Astrocyte (in vitro differentiated cells and primary cell): ENCODE results near the gene TOM1L2. TPM values are rescaled to one million over a fixed set of nuclear protein-coding genes. Genes with fewer than 3 reads are reported as not detected.

Experiments
- DNase-seq: peaks from one replicate; pipeline ENCODE4 v3.0.0-alpha.2; 2010; ENCODE audit warnings: low read depth
- FAIRE-seq: peaks from 2 replicates; lab custom pipeline; 2011; peaks lifted over from hg19 to GRCh38; lab: Jason Lieb, UNC
- H2AFZ ChIP-seq: 2 replicates; pipeline ENCODE4 v1.6.0; 2012; ENCODE audit warnings: low read depth, low read length, inconsistent platforms
- H3K27ac ChIP-seq: 2 replicates; pipeline ENCODE4 v1.5.1; 2011; ENCODE audit warnings: low read depth, low read length, inconsistent platforms
- H3K27me3 ChIP-seq: 2 replicates; pipeline ENCODE4 v1.6.0; 2011; ENCODE audit warnings: low read length, inconsistent platforms; ENCODE audit not compliant: insufficient read depth
- H3K36me3 ChIP-seq: 2 replicates; pipeline ENCODE4 v1.5.1; 2011; ENCODE audit warnings: low read length, inconsistent platforms; ENCODE audit not compliant: insufficient read depth
- H3K4me1 ChIP-seq: 2 replicates; pipeline ENCODE4 v1.5.1; 2011; ENCODE audit warnings: low read length, inconsistent platforms; ENCODE audit not compliant: insufficient read depth
- H3K4me2 ChIP-seq: 2 replicates; pipeline ENCODE4 v1.6.0; 2012; ENCODE audit warnings: low read length, inconsistent platforms
- H3K4me3 ChIP-seq: 2 replicates; pipeline ENCODE4 v1.5.1; 2011; ENCODE audit warnings: low read depth, mild to moderate bottlenecking, low read length, inconsistent platforms; ENCODE audit not compliant: insufficient read depth
- H3K79me2 ChIP-seq: 2 replicates; pipeline ENCODE4 v1.6.0; 2012; ENCODE audit warnings: mild to moderate bottlenecking, low read length, inconsistent platforms; ENCODE audit not compliant: insufficient read depth
- H3K9ac ChIP-seq: 2 replicates; pipeline ENCODE4 v1.6.0; 2012; ENCODE audit warnings: mild to moderate bottlenecking, low read length, inconsistent platforms
- H3K9me3 ChIP-seq: 2 replicates; pipeline ENCODE4 v1.5.1; 2012; ENCODE audit warnings: low read depth, mild to moderate bottlenecking, low read length, inconsistent platforms; ENCODE audit not compliant: insufficient read depth
- H4K20me1 ChIP-seq: 2 replicates; pipeline ENCODE4 v1.6.0; 2012; ENCODE audit warnings: low read length, inconsistent platforms; ENCODE audit not compliant: insufficient read depth
- H3K27ac Mint-ChIP-seq: one replicate; pipeline ENCODE4 v1.8.0; 2021; ENCODE audit warnings: mild to moderate bottlenecking, mixed read lengths; ENCODE audit not compliant: unreplicated experiment
- H3K27me3 Mint-ChIP-seq: one replicate; pipeline ENCODE4 v1.8.0; 2021; ENCODE audit warnings: low read depth, mixed read lengths; ENCODE audit not compliant: unreplicated experiment
- H3K36me3 Mint-ChIP-seq: one replicate; pipeline ENCODE4 v1.8.0; 2021; ENCODE audit warnings: low read depth, mixed read lengths; ENCODE audit not compliant: unreplicated experiment
- H3K4me1 Mint-ChIP-seq: one replicate; pipeline ENCODE4 v1.8.0; 2021; ENCODE audit warnings: low read depth, mixed read lengths; ENCODE audit not compliant: unreplicated experiment
- H3K4me3 Mint-ChIP-seq: one replicate; pipeline ENCODE4 v1.8.0; 2021; ENCODE audit warnings: mild to moderate bottlenecking, moderate library complexity, mixed read lengths; ENCODE audit not compliant: unreplicated experiment
- H3K9me3 Mint-ChIP-seq: one replicate; pipeline ENCODE4 v1.8.0; 2021; ENCODE audit warnings: mild to moderate bottlenecking, mixed read lengths; ENCODE audit not compliant: unreplicated experiment
- EZH2 ChIP-seq: IDR thresholded peaks from 2 replicates; pipeline ENCODE4 v1.6.1; 2012; ENCODE audit warnings: mild to moderate bottlenecking, low read length, inconsistent platforms; ENCODE audit not compliant: insufficient read depth
- total RNA-seq: library from RNA; stranded (reverse); gene quantifications from 2 replicates; pipeline ENCODE4 v1.2.1, GENCODE V29; 2021
- TF ChIP-seq, protein P1 (sequence below): IDR thresholded peaks from 2 replicates; pipeline ENCODE4 v1.5.1; 2011; ENCODE audit warnings: low read depth, mild to moderate bottlenecking, inconsistent platforms, low read length, moderate library complexity; ENCODE audit not compliant: insufficient read depth

TOM1L2 gene
- total RNA-seq, 1 donor from 2014 or later = 54.4 TPM

DNA sequence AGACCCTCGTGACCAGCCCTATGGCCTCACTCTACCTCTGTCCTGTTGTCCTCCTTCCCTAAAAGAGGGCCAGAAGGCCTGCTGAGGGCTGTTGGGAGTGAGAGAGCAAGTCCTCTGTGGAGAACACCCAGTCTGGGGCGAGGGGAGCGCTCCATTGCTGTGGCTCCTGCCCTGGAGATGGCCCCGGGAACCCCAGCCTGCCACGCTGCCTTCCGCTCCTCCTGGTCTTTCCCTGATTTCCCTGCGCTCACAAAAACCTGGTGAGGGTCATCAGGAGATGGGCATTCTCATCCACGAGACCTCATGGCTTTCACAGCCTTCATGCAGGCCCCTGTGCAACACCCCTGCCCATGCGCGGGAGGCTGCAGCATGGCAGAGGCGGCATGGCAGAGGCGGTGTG is 21.7 kb upstream of the TOM1L2 start:
- DNase-seq (no peak), FAIRE-seq (no peak)
- Histone ChIP-seq H3K9ac (no peak overlapping the region), H3K27ac (no peak overlapping the region), H3K36me3 (no peaks in the 10 kb centered on the region), H2AFZ (no peak overlapping the region), H3K4me1 (peaks cover 18% of the 10 kb centered on the region), H3K27me3 (no peaks in the 10 kb centered on the region), H3K4me2 (no peak overlapping the region), H3K79me2 (no peaks in the 10 kb centered on the region), H4K20me1 (no peaks in the 10 kb centered on the region), H3K9me3 (no peaks in the 10 kb centered on the region), H3K4me3 (no peak overlapping the region)
- peak overlapping the region; percentile 34 for H3K27ac Mint-ChIP-seq
- H3K4me3 Mint-ChIP-seq = no peak overlapping the region
- peaks cover 3% of the 10 kb centered on the region for H3K36me3 Mint-ChIP-seq
- TF ChIP-seq, protein P1, sequence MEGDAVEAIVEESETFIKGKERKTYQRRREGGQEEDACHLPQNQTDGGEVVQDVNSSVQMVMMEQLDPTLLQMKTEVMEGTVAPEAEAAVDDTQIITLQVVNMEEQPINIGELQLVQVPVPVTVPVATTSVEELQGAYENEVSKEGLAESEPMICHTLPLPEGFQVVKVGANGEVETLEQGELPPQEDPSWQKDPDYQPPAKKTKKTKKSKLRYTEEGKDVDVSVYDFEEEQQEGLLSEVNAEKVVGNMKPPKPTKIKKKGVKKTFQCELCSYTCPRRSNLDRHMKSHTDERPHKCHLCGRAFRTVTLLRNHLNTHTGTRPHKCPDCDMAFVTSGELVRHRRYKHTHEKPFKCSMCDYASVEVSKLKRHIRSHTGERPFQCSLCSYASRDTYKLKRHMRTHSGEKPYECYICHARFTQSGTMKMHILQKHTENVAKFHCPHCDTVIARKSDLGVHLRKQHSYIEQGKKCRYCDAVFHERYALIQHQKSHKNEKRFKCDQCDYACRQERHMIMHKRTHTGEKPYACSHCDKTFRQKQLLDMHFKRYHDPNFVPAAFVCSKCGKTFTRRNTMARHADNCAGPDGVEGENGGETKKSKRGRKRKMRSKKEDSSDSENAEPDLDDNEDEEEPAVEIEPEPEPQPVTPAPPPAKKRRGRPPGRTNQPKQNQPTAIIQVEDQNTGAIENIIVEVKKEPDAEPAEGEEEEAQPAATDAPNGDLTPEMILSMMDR = no peak
- no peak for TF ChIP-seq EZH2
- no peaks in the 10 kb centered on the region for H3K9me3 Mint-ChIP-seq
- H3K4me1 Mint-ChIP-seq = peaks cover 13% of the 10 kb centered on the region
- H3K27me3 Mint-ChIP-seq = peaks cover 12% of the 10 kb centered on the region

DNA sequence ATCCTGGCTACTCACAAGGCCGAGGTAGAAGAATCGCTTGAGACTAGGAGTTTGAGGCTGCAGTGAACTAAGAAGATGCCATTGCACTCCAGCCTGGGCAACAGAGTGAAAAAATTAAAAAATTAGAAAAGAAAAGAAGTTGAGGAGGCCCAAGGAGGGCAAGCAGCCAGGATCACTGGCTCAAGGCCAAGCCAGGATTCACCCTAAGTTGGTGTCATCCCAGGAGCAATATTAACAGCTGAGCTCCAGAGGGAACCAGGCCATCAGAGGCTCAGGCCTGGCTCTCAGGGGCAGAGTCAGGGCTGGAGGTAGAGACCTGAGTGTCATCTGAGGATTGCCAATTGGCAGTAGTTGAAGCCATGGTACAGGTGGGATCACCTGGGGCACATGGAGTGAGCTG is 21.2 kb upstream of the TOM1L2 start:
- Histone ChIP-seq H3K79me2 (no peaks in the 10 kb centered on the region), H3K4me3 (no peak overlapping the region), H3K27me3 (no peaks in the 10 kb centered on the region), H4K20me1 (no peaks in the 10 kb centered on the region), H2AFZ (no peak overlapping the region), H3K9me3 (no peaks in the 10 kb centered on the region), H3K4me2 (no peak overlapping the region), H3K9ac (no peak overlapping the region), H3K4me1 (peaks cover 18% of the 10 kb centered on the region), H3K36me3 (no peaks in the 10 kb centered on the region), H3K27ac (no peak overlapping the region)
- Mint-ChIP-seq H3K4me1 (peaks cover 13% of the 10 kb centered on the region), H3K27me3 (peaks cover 11% of the 10 kb centered on the region), H3K4me3 (peak overlapping the region; percentile 57), H3K27ac (no peak overlapping the region), H3K36me3 (peaks cover 3% of the 10 kb centered on the region), H3K9me3 (no peaks in the 10 kb centered on the region)
- DNase-seq (no peak), FAIRE-seq (no peak)
- TF ChIP-seq, protein P1 = no peak
- no peak for TF ChIP-seq EZH2

DNA sequence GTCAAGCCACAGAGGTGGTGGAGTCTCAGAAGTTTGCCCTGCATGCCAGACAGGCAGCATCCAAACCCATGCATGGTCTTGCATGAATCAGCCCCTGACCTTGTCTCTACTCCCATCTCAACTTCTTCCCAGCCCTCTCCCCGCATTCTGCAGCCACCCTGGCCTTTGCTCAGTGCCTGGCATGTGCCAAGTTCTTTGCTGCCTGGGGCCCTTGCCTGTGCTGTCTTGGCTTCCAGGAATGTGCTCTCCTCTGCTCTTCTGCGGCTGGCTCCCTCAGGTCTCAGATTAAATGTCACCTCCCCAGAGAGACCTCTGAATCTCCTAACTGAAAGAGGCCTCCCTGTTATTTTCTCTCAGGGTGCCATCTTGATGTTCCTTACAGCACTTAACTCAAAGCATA is 18.1 kb upstream of the TOM1L2 start:
- Mint-ChIP-seq H3K9me3 (no peaks in the 10 kb centered on the region), H3K27ac (peak overlapping the region; percentile 88), H3K4me3 (no peak overlapping the region), H3K4me1 (peaks cover 13% of the 10 kb centered on the region), H3K36me3 (peaks cover 2% of the 10 kb centered on the region), H3K27me3 (peaks cover 10% of the 10 kb centered on the region)
- DNase-seq (no peak), FAIRE-seq (no peak)
- Histone ChIP-seq H3K4me1 (peaks cover 18% of the 10 kb centered on the region), H3K9ac (peak overlapping the region; percentile 34), H4K20me1 (no peaks in the 10 kb centered on the region), H3K79me2 (no peaks in the 10 kb centered on the region), H3K36me3 (no peaks in the 10 kb centered on the region), H2AFZ (no peak overlapping the region), H3K27ac (peak overlapping the region; percentile 71), H3K27me3 (no peaks in the 10 kb centered on the region), H3K4me2 (no peak overlapping the region), H3K9me3 (no peaks in the 10 kb centered on the region), H3K4me3 (no peak overlapping the region)
- TF ChIP-seq EZH2 = no peak
- TF ChIP-seq, protein P1 = no peak
